HepG2 (cell line): ENCODE measurements around the gene ZBTB18. TPM values are rescaled to one million over a fixed set of nuclear protein-coding genes. Genes with fewer than 3 reads are reported as not detected.

Experiments
- BCL6 ChIP-seq: IDR thresholded peaks from 2 replicates; pipeline ENCODE4 v1.6.1; 2016; ENCODE audit warnings: missing genetic modification reagents, missing compliant biosample characterization
- EP300 ChIP-seq, 3 experiments: sonication (generic) in 1 of 3; formaldehyde crosslinking in 1 of 3; IDR thresholded peaks; 2 replicates each; pipeline versions ENCODE4 v1.5.1 to v1.6.1; 2011 to 2020; ENCODE audit warnings: low read depth in 2 of 3, low read length in 2 of 3, borderline replicate concordance in 1 of 3, improper control_type of control experiment in 1 of 3, mild to moderate bottlenecking in 1 of 3, missing genetic modification reagents in 1 of 3, moderate library complexity in 1 of 3
- FOSL2 ChIP-seq: sonication (generic); formaldehyde crosslinking; IDR thresholded peaks from 2 replicates; pipeline ENCODE4 v1.4.0; 2020; ENCODE audit warnings: missing genetic modification reagents
- HMG20A ChIP-seq: IDR thresholded peaks from 2 replicates; pipeline ENCODE4 v1.6.1; 2016; ENCODE audit warnings: borderline replicate concordance
- IRF2 ChIP-seq: IDR thresholded peaks from 2 replicates; pipeline ENCODE4 v1.6.1; 2018; ENCODE audit warnings: missing genetic modification reagents, missing compliant biosample characterization
- NR2F6 ChIP-seq, 2 experiments: IDR thresholded peaks; 2 replicates each; pipeline ENCODE4 v1.6.1; 2016; ENCODE audit warnings: antibody characterized with exemption in 1 of 2, mild to moderate bottlenecking in 1 of 2
- PHF20 ChIP-seq: sonication (generic); formaldehyde crosslinking; IDR thresholded peaks from 2 replicates; pipeline ENCODE4 v1.5.0; 2020; ENCODE audit warnings: mild to moderate bottlenecking, missing genetic modification reagents
- SAP130 ChIP-seq: IDR thresholded peaks from 2 replicates; pipeline ENCODE4 v1.6.1; 2016; ENCODE audit warnings: low read depth
- ZNF558 ChIP-seq: sonication (generic); formaldehyde crosslinking; IDR thresholded peaks from 2 replicates; pipeline ENCODE4 v1.9.0; 2022; ENCODE audit warnings: mild to moderate bottlenecking, missing genetic modification reagents, borderline replicate concordance
- ZNF749 ChIP-seq: sonication (generic); formaldehyde crosslinking; IDR thresholded peaks from 2 replicates; pipeline ENCODE4 v1.8.0; 2022; ENCODE audit warnings: mild to moderate bottlenecking, missing genetic modification reagents, moderate library complexity, borderline replicate concordance
- ZNF816 ChIP-seq: sonication (generic); formaldehyde crosslinking; IDR thresholded peaks from 2 replicates; pipeline ENCODE4 v1.8.0; 2022; ENCODE audit warnings: missing genetic modification reagents, mild to moderate bottlenecking, borderline replicate concordance
- polyA plus RNA-seq, 8 experiments: library from polyadenylated mRNA; depleted of rRNA in 3 of 8; stranded (reverse) in 7 of 8; unstranded in 1 of 8; fragments of >200 nt; fragmentation: Illumina TruSeq in 4 of 8; extraction: Trizol in 4 of 8; gene quantifications; 2 replicates each; pipeline versions ENCODE4 v1.2.1 to v1.2.3, GENCODE V29; 2011 to 2016; ENCODE audit warnings: low read depth in 4 of 8, missing spikeins in 1 of 8, mixed read lengths in 1 of 8; ENCODE audit not compliant: insufficient read depth in 1 of 8
- total RNA-seq, 5 experiments: library from RNA; depleted of rRNA; stranded (reverse); fragments of >200 nt; fragmentation: Illumina TruSeq; extraction: Trizol; gene quantifications; 2 replicates each; pipeline ENCODE4 v1.2.3, GENCODE V29; 2016; ENCODE audit warnings: low read depth in 1 of 5
- TF ChIP-seq, protein P1 (sequence below): sonication (generic); formaldehyde crosslinking; IDR thresholded peaks from 2 replicates; pipeline ENCODE4 v1.5.0; 2020; ENCODE audit warnings: mild to moderate bottlenecking, missing genetic modification reagents, borderline replicate concordance
- TF ChIP-seq, protein P2 (sequence below): sonication (generic); formaldehyde crosslinking; IDR thresholded peaks from 2 replicates; pipeline ENCODE4 v1.4.0; 2020; ENCODE audit warnings: mild to moderate bottlenecking, missing genetic modification reagents, borderline replicate concordance
- TF ChIP-seq, protein P3 (sequence below): sonication (generic); formaldehyde crosslinking; IDR thresholded peaks from 2 replicates; pipeline ENCODE4 v1.4.0; 2020; ENCODE audit warnings: missing genetic modification reagents

ZBTB18 gene
- total and polyA plus RNA-seq, 2 of the 13 experiments (the other 11 are each of a cell fraction or from before 2014, with no cell fraction given): 3.1 to 4.3 TPM

DNA sequence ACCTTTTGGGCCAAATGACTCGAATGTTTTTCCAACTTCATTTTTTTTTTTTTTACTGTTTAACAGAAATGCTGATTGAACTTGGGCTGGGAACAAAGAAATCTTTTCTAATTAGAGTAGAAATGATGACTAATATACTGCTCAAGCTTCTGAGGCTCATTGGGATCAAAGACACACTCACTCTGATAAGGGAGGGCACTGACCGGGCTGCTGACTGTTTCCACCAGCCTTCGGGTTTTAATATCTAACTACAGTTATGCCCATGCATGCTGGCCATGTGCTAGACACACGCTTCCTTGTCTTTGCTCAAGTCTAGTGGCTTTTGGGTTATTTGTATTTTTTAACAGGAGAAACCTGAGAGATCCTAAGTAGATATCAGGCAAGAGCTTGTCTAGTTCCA, 16.8 kb downstream of the ZBTB18 start (continued):
- TF ChIP-seq, protein P1, sequence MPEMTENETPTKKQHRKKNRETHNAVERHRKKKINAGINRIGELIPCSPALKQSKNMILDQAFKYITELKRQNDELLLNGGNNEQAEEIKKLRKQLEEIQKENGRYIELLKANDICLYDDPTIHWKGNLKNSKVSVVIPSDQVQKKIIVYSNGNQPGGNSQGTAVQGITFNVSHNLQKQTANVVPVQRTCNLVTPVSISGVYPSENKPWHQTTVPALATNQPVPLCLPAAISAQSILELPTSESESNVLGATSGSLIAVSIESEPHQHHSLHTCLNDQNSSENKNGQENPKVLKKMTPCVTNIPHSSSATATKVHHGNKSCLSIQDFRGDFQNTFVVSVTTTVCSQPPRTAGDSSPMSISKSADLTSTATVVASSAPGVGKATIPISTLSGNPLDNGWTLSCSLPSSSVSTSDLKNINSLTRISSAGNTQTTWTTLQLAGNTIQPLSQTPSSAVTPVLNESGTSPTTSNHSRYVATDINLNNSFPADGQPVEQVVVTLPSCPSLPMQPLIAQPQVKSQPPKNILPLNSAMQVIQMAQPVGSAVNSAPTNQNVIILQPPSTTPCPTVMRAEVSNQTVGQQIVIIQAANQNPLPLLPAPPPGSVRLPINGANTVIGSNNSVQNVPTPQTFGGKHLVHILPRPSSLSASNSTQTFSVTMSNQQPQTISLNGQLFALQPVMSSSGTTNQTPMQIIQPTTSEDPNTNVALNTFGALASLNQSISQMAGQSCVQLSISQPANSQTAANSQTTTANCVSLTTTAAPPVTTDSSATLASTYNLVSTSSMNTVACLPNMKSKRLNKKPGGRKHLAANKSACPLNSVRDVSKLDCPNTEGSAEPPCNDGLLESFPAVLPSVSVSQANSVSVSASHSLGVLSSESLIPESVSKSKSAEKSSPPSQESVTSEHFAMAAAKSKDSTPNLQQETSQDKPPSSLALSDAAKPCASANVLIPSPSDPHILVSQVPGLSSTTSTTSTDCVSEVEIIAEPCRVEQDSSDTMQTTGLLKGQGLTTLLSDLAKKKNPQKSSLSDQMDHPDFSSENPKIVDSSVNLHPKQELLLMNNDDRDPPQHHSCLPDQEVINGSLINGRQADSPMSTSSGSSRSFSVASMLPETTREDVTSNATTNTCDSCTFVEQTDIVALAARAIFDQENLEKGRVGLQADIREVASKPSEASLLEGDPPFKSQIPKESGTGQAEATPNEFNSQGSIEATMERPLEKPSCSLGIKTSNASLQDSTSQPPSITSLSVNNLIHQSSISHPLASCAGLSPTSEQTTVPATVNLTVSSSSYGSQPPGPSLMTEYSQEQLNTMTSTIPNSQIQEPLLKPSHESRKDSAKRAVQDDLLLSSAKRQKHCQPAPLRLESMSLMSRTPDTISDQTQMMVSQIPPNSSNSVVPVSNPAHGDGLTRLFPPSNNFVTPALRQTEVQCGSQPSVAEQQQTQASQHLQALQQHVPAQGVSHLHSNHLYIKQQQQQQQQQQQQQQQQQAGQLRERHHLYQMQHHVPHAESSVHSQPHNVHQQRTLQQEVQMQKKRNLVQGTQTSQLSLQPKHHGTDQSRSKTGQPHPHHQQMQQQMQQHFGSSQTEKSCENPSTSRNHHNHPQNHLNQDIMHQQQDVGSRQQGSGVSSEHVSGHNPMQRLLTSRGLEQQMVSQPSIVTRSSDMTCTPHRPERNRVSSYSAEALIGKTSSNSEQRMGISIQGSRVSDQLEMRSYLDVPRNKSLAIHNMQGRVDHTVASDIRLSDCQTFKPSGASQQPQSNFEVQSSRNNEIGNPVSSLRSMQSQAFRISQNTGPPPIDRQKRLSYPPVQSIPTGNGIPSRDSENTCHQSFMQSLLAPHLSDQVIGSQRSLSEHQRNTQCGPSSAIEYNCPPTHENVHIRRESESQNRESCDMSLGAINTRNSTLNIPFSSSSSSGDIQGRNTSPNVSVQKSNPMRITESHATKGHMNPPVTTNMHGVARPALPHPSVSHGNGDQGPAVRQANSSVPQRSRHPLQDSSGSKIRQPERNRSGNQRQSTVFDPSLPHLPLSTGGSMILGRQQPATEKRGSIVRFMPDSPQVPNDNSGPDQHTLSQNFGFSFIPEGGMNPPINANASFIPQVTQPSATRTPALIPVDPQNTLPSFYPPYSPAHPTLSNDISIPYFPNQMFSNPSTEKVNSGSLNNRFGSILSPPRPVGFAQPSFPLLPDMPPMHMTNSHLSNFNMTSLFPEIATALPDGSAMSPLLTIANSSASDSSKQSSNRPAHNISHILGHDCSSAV (CRISPR knock-in tag): no peak
- no peak for TF ChIP-seq NR2F6 (IDR thresholded peaks at IDR 0.05)
- no peak for TF ChIP-seq NR2F6 (CRISPR knock-in tag; IDR thresholded peaks at IDR 0.05)
- TF ChIP-seq, protein P2, sequence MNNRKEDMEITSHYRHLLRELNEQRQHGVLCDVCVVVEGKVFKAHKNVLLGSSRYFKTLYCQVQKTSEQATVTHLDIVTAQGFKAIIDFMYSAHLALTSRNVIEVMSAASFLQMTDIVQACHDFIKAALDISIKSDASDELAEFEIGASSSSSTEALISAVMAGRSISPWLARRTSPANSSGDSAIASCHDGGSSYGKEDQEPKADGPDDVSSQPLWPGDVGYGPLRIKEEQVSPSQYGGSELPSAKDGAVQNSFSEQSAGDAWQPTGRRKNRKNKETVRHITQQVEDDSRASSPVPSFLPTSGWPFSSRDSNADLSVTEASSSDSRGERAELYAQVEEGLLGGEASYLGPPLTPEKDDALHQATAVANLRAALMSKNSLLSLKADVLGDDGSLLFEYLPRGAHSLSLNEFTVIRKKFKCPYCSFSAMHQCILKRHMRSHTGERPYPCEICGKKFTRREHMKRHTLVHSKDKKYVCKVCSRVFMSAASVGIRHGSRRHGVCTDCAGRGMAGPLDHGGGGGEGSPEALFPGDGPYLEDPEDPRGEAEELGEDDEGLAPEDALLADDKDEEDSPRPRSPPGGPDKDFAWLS: no peak
- no peak for TF ChIP-seq PHF20 (CRISPR knock-in tag)
- TF ChIP-seq EP300 (IDR thresholded peaks at IDR 0.05; ENCODE audit: low read depth in 2 of 2, low read length in 2 of 2): peak in 1 of 2 experiments; percentile 31; a peak in 1 of 4 replicates
- no peak for TF ChIP-seq EP300 (CRISPR knock-in tag; IDR thresholded peaks at IDR 0.05; ENCODE audit: borderline replicate concordance)
- no peak for TF ChIP-seq ZNF816 (CRISPR knock-in tag)
- no peak for TF ChIP-seq ZNF749 (CRISPR knock-in tag)
- TF ChIP-seq IRF2: no peak
- no peak for TF ChIP-seq ZNF558 (CRISPR knock-in tag)
- TF ChIP-seq, protein P3, sequence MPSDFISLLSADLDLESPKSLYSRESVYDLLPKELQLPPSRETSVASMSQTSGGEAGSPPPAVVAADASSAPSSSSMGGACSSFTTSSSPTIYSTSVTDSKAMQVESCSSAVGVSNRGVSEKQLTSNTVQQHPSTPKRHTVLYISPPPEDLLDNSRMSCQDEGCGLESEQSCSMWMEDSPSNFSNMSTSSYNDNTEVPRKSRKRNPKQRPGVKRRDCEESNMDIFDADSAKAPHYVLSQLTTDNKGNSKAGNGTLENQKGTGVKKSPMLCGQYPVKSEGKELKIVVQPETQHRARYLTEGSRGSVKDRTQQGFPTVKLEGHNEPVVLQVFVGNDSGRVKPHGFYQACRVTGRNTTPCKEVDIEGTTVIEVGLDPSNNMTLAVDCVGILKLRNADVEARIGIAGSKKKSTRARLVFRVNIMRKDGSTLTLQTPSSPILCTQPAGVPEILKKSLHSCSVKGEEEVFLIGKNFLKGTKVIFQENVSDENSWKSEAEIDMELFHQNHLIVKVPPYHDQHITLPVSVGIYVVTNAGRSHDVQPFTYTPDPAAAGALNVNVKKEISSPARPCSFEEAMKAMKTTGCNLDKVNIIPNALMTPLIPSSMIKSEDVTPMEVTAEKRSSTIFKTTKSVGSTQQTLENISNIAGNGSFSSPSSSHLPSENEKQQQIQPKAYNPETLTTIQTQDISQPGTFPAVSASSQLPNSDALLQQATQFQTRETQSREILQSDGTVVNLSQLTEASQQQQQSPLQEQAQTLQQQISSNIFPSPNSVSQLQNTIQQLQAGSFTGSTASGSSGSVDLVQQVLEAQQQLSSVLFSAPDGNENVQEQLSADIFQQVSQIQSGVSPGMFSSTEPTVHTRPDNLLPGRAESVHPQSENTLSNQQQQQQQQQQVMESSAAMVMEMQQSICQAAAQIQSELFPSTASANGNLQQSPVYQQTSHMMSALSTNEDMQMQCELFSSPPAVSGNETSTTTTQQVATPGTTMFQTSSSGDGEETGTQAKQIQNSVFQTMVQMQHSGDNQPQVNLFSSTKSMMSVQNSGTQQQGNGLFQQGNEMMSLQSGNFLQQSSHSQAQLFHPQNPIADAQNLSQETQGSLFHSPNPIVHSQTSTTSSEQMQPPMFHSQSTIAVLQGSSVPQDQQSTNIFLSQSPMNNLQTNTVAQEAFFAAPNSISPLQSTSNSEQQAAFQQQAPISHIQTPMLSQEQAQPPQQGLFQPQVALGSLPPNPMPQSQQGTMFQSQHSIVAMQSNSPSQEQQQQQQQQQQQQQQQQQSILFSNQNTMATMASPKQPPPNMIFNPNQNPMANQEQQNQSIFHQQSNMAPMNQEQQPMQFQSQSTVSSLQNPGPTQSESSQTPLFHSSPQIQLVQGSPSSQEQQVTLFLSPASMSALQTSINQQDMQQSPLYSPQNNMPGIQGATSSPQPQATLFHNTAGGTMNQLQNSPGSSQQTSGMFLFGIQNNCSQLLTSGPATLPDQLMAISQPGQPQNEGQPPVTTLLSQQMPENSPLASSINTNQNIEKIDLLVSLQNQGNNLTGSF: no peak
- peak; percentile 28; the same call in 1 of the 2 replicates for TF ChIP-seq SAP130 (CRISPR knock-in tag)
- TF ChIP-seq FOSL2 (CRISPR knock-in tag): peak; percentile 57
- TF ChIP-seq BCL6 (CRISPR knock-in tag): no peak
- peak; percentile 65; the same call in 1 of the 2 replicates for TF ChIP-seq HMG20A (CRISPR knock-in tag)
